ENCODE measurements around the gene PHACTR1. TPM values are rescaled to one million over a fixed set of nuclear protein-coding genes. Genes with fewer than 3 reads are reported as not detected.

Gene PHACTR1
- polyA plus RNA-seq, 3 donors = 6.1 to 26.9 (median 7.6) TPM

DNA sequence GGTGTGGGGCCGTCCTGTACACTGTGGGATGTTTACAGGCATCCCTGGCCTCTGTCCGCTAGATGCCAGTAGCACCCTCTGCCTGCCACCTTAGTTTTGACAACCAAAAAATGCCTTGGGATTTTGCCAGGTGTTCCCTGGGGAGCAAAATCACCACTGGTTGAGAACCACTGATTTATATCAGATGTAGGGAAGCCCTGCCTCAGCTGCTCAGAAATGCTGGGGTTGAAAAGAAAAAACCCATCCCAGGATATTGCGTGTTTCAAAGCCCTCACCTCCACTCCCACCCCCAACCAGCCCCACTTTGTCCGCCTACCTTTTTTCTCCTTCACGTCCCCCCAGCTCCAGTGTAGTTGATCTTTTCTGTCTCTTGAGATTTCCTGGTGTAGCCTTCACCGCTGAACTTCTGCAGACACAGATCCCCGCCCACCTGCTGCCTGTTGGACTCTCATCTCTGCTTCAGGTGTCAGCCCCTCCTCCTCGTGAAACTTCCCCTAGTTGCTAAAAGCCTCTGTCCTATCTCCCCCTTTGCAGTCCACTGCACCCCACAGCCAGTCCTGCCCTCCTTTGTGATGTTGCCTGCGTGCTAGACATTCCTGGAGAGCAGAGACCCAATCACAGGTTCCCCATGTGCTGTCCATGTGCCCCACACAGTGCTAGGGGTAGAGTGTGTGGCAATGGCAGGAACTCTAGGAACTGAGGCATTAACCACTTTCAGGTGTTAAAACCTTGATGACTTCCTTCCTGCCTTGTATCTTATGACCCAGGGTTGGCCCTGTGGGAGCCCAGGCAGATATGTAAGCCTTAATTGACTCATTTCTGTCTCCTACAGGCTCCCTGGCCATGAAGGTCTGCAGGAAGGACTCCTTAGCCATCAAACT, 512.9 kb downstream of the PHACTR1 start:
- H3K9ac ChIP-seq (ENCODE audit: insufficient read depth, low read length, poor library complexity, severe bottlenecking) = no peak overlapping the region
- 94% methylated on average over 8 of the region's 9 CpGs for WGBS (ENCODE audit: insufficient coverage)
- no peak overlapping the region for H3K4me2 ChIP-seq (replicated peaks; ENCODE audit: extremely low read depth, low read length, poor library complexity, severe bottlenecking)
- H3K27me3 Mint-ChIP-seq (ENCODE audit: low read depth in 3 of 3) = peaks cover 0 to 2% (median 0%) of the 10 kb centered on the region in 3 donors
- H3K9me3 ChIP-seq (replicated peaks in 1 of 2; ENCODE audit: control insufficient read depth in 1 of 2, insufficient read depth in 1 of 2, low read length in 2 of 2) = no peaks in the 10 kb centered on the region
- no peak overlapping the region for H3K4me3 ChIP-seq (replicated peaks in 1 of 3; ENCODE audit: low read depth in 2 of 3, low read length in 3 of 3)
- no peaks in the 10 kb centered on the region for H3K36me3 Mint-ChIP-seq
- intact Hi-C loops (cut with micrococcal nuclease) = loop anchor here in 1 of 2 donors (5.0 kb wide), 1 partner anchor 33 kb away; no protein-coding TSS in a partner anchor
- H3K9me3 Mint-ChIP-seq = peaks cover 0 to 2% (median 0%) of the 10 kb centered on the region in 7 donors
- no peaks in the 10 kb centered on the region for H3K36me3 ChIP-seq (replicated peaks in 1 of 2; ENCODE audit: control insufficient read depth in 1 of 2, insufficient read depth in 2 of 2, low read length in 2 of 2)
- H4K20me1 ChIP-seq (ENCODE audit: insufficient read depth, low read length) = no peaks in the 10 kb centered on the region
- no peaks in the 10 kb centered on the region for H3K27me3 ChIP-seq (ENCODE audit: control insufficient read depth in 2 of 2, insufficient read depth in 2 of 2, low read length in 2 of 2)
- no peaks in the 10 kb centered on the region for H3K4me1 ChIP-seq (ENCODE audit: control insufficient read depth in 1 of 2, insufficient read depth in 2 of 2, low read length in 2 of 2)
- DNase-seq = no peak
- H3K4me3 Mint-ChIP-seq = no peak overlapping the region
- H3K4me1 Mint-ChIP-seq = peaks cover 3% of the 10 kb centered on the region
- TF ChIP-seq, protein P1, sequence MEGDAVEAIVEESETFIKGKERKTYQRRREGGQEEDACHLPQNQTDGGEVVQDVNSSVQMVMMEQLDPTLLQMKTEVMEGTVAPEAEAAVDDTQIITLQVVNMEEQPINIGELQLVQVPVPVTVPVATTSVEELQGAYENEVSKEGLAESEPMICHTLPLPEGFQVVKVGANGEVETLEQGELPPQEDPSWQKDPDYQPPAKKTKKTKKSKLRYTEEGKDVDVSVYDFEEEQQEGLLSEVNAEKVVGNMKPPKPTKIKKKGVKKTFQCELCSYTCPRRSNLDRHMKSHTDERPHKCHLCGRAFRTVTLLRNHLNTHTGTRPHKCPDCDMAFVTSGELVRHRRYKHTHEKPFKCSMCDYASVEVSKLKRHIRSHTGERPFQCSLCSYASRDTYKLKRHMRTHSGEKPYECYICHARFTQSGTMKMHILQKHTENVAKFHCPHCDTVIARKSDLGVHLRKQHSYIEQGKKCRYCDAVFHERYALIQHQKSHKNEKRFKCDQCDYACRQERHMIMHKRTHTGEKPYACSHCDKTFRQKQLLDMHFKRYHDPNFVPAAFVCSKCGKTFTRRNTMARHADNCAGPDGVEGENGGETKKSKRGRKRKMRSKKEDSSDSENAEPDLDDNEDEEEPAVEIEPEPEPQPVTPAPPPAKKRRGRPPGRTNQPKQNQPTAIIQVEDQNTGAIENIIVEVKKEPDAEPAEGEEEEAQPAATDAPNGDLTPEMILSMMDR (IDR thresholded peaks at IDR 0.05) = no peak
- H3K79me2 ChIP-seq (ENCODE audit: insufficient read depth, low read length) = no peaks in the 10 kb centered on the region
- no peak overlapping the region for H3K27ac ChIP-seq (ENCODE audit: low read depth in 1 of 2, low read length in 2 of 2)
- H3K27ac Mint-ChIP-seq = no peak overlapping the region
- no peak overlapping the region for H2AFZ ChIP-seq (ENCODE audit: insufficient read depth, low read depth, low read length, poor library complexity, severe bottlenecking)

DNA sequence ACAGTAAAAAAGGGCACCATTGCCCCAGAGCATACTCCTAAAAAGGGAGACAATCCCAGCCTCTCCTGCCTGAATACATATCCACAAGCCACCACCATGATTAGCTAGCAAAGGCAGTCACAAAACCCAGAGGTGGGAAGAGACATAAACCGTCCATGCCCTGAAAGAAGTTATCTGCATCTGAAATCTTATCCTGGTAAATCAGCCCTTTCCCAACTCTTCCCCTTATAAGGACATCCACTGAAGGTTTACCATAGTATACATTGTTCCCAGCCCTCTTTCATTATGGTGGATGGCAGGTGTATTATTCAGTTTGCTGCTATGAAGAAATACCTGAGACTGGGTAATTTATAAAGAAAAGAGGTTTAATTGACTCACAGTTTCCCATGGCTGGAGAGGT, 516.5 kb downstream of the PHACTR1 start:
- Mint-ChIP-seq H3K27ac (no peak overlapping the region), H3K27me3 (ENCODE audit: low read depth in 3 of 3) (peaks cover 0 to 2% (median 0%) of the 10 kb centered on the region in 3 donors), H3K36me3 (no peaks in the 10 kb centered on the region), H3K4me3 (no peak overlapping the region), H3K4me1 (peaks cover 9% of the 10 kb centered on the region), H3K9me3 (peaks cover 0 to 2% (median 0%) of the 10 kb centered on the region in 7 donors)
- no peak overlapping the region for H2AFZ ChIP-seq (ENCODE audit: insufficient read depth, low read depth, low read length, poor library complexity, severe bottlenecking)
- H3K4me2 ChIP-seq (replicated peaks; ENCODE audit: extremely low read depth, low read length, poor library complexity, severe bottlenecking) = no peak overlapping the region
- no peak overlapping the region for H3K9ac ChIP-seq (ENCODE audit: insufficient read depth, low read length, poor library complexity, severe bottlenecking)
- H3K79me2 ChIP-seq (ENCODE audit: insufficient read depth, low read length) = no peaks in the 10 kb centered on the region
- TF ChIP-seq, protein P1 (IDR thresholded peaks at IDR 0.05) = no peak
- intact Hi-C loops (cut with micrococcal nuclease) = no loop called here
- H3K27me3 ChIP-seq (ENCODE audit: control insufficient read depth in 2 of 2, insufficient read depth in 2 of 2, low read length in 2 of 2) = no peaks in the 10 kb centered on the region
- peaks cover 0 to 6% of the 10 kb centered on the region in 2 donors for H3K4me1 ChIP-seq (ENCODE audit: control insufficient read depth in 1 of 2, insufficient read depth in 2 of 2, low read length in 2 of 2)
- no peaks in the 10 kb centered on the region for H3K9me3 ChIP-seq (replicated peaks in 1 of 2; ENCODE audit: control insufficient read depth in 1 of 2, insufficient read depth in 1 of 2, low read length in 2 of 2)
- no peak for DNase-seq
- no peaks in the 10 kb centered on the region for H4K20me1 ChIP-seq (ENCODE audit: insufficient read depth, low read length)
- no peak overlapping the region for H3K4me3 ChIP-seq (replicated peaks in 1 of 3; ENCODE audit: low read depth in 2 of 3, low read length in 3 of 3)
- no peak overlapping the region for H3K27ac ChIP-seq (ENCODE audit: low read depth in 1 of 2, low read length in 2 of 2)
- no peaks in the 10 kb centered on the region for H3K36me3 ChIP-seq (replicated peaks in 1 of 2; ENCODE audit: control insufficient read depth in 1 of 2, insufficient read depth in 2 of 2, low read length in 2 of 2)
- WGBS (ENCODE audit: insufficient coverage) = no CpG with 5 or more reads among the region's 1 CpG

All from CD14-positive monocyte (primary cell).